ENCODE measurements around the gene MAST4. TPM values are rescaled to one million over a fixed set of nuclear protein-coding genes. Genes with fewer than 3 reads are reported as not detected.

MAST4 gene
- total RNA-seq, 1 donor from 2014 or later = 22.3 TPM

DNA sequence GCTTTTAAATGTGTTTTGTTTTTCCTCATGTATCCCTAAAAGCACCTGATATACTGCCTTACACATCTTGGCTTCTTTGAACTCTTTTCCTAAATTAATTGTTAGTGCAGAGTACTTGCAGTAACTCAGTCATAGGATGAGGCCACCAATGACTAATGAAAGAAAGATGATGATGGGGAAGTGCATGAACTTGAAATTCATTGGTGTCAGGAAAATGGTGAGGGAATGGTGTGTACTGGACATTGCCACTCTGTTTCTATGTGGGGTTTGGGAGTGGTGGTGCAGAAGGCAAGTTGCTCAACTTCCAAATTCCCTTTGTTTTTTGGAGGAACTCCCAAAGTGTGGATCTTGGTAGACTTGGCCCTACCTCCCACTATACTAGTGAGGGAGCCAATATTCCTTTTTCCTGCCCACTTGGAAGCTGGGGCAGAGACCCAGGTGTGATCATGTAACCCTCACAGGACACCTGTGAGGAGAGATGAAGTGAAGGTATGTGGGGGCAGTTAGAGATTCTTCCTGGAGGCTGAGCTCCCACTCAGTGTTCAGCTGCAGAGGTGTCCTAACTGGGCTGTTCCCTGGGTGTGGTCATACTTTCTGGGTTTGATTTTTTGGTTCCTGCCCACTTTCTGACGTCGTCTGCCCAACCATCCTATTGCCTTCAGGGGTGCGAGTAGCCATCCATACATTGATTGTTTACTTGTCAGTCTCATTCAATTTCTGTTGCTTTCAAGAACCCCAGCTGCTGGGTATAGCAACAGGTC is 298.5 kb downstream of the MAST4 start:
- no peaks in the 10 kb centered on the region for H3K79me2 ChIP-seq (ENCODE audit: insufficient read depth, low read length)
- no peaks in the 10 kb centered on the region for H3K9me3 ChIP-seq (ENCODE audit: insufficient read depth, low read depth, low read length)
- Mint-ChIP-seq H3K4me3 (ENCODE audit: unreplicated experiment) (no peak overlapping the region), H3K4me1 (ENCODE audit: low read depth, unreplicated experiment) (peaks cover 28% of the 10 kb centered on the region), H3K27me3 (ENCODE audit: low read depth, unreplicated experiment) (no peaks in the 10 kb centered on the region), H3K9me3 (ENCODE audit: unreplicated experiment) (no peaks in the 10 kb centered on the region), H3K27ac (ENCODE audit: unreplicated experiment) (no peak overlapping the region), H3K36me3 (ENCODE audit: low read depth, unreplicated experiment) (no peaks in the 10 kb centered on the region)
- H2AFZ ChIP-seq (ENCODE audit: low read depth, low read length) = no peak overlapping the region
- H3K4me1 ChIP-seq (ENCODE audit: insufficient read depth, low read length) = peaks cover 11% of the 10 kb centered on the region
- DNase-seq (ENCODE audit: low read depth) (peak; percentile 22), FAIRE-seq (no peak)
- no peaks in the 10 kb centered on the region for H3K36me3 ChIP-seq (ENCODE audit: insufficient read depth, low read length)
- no peak overlapping the region for H3K4me2 ChIP-seq (ENCODE audit: low read length)
- H3K9ac ChIP-seq (ENCODE audit: low read length) = no peak overlapping the region
- no peaks in the 10 kb centered on the region for H3K27me3 ChIP-seq (ENCODE audit: insufficient read depth, low read length)
- H4K20me1 ChIP-seq (ENCODE audit: insufficient read depth, low read length) = no peaks in the 10 kb centered on the region
- no peak overlapping the region for H3K4me3 ChIP-seq (ENCODE audit: insufficient read depth, low read depth, low read length)
- H3K27ac ChIP-seq (ENCODE audit: low read depth, low read length) = no peak overlapping the region
- TF ChIP-seq, protein P1, sequence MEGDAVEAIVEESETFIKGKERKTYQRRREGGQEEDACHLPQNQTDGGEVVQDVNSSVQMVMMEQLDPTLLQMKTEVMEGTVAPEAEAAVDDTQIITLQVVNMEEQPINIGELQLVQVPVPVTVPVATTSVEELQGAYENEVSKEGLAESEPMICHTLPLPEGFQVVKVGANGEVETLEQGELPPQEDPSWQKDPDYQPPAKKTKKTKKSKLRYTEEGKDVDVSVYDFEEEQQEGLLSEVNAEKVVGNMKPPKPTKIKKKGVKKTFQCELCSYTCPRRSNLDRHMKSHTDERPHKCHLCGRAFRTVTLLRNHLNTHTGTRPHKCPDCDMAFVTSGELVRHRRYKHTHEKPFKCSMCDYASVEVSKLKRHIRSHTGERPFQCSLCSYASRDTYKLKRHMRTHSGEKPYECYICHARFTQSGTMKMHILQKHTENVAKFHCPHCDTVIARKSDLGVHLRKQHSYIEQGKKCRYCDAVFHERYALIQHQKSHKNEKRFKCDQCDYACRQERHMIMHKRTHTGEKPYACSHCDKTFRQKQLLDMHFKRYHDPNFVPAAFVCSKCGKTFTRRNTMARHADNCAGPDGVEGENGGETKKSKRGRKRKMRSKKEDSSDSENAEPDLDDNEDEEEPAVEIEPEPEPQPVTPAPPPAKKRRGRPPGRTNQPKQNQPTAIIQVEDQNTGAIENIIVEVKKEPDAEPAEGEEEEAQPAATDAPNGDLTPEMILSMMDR (IDR thresholded peaks at IDR 0.05; ENCODE audit: insufficient read depth, low read depth, low read length) = no peak
- no peak for TF ChIP-seq EZH2 (IDR thresholded peaks at IDR 0.05; ENCODE audit: insufficient read depth, low read length)

DNA sequence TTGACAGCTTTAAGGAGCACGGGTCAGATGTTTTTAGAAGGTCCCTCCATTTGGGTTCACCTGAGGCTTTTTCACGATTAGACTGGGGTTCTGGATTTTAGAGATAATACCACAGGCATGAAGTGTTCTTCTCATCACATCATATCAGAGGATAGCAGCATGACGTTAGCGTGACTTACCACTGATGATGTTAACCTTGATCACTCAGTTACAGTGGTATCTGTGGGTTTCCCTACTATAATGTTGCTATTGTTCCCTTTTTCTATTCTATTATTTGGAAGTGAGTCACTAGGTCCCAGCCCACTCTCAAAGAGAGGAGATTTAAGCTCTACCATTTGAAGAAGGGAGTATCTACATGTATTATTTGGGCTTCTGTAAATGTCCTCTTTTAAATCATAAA is 300.0 kb downstream of the MAST4 start:
- Histone ChIP-seq H3K36me3 (ENCODE audit: insufficient read depth, low read length) (no peaks in the 10 kb centered on the region), H2AFZ (ENCODE audit: low read depth, low read length) (no peak overlapping the region), H3K4me2 (ENCODE audit: low read length) (peak overlapping the region; percentile 19), H3K27ac (ENCODE audit: low read depth, low read length) (peak overlapping the region; percentile 67), H4K20me1 (ENCODE audit: insufficient read depth, low read length) (no peaks in the 10 kb centered on the region), H3K79me2 (ENCODE audit: insufficient read depth, low read length) (no peaks in the 10 kb centered on the region), H3K27me3 (ENCODE audit: insufficient read depth, low read length) (no peaks in the 10 kb centered on the region), H3K9me3 (ENCODE audit: insufficient read depth, low read depth, low read length) (no peaks in the 10 kb centered on the region), H3K4me1 (ENCODE audit: insufficient read depth, low read length) (peaks cover 11% of the 10 kb centered on the region), H3K9ac (ENCODE audit: low read length) (peak overlapping the region; percentile 23), H3K4me3 (ENCODE audit: insufficient read depth, low read depth, low read length) (no peak overlapping the region)
- Mint-ChIP-seq H3K27me3 (ENCODE audit: low read depth, unreplicated experiment) (no peaks in the 10 kb centered on the region), H3K9me3 (ENCODE audit: unreplicated experiment) (no peaks in the 10 kb centered on the region), H3K4me1 (ENCODE audit: low read depth, unreplicated experiment) (peaks cover 25% of the 10 kb centered on the region), H3K4me3 (ENCODE audit: unreplicated experiment) (no peak overlapping the region), H3K27ac (ENCODE audit: unreplicated experiment) (no peak overlapping the region), H3K36me3 (ENCODE audit: low read depth, unreplicated experiment) (no peaks in the 10 kb centered on the region)
- no peak for TF ChIP-seq EZH2 (IDR thresholded peaks at IDR 0.05; ENCODE audit: insufficient read depth, low read length)
- TF ChIP-seq, protein P1 (IDR thresholded peaks at IDR 0.05; ENCODE audit: insufficient read depth, low read depth, low read length) = no peak
- peak; percentile 85 for DNase-seq (ENCODE audit: low read depth)
- no peak for FAIRE-seq

DNA sequence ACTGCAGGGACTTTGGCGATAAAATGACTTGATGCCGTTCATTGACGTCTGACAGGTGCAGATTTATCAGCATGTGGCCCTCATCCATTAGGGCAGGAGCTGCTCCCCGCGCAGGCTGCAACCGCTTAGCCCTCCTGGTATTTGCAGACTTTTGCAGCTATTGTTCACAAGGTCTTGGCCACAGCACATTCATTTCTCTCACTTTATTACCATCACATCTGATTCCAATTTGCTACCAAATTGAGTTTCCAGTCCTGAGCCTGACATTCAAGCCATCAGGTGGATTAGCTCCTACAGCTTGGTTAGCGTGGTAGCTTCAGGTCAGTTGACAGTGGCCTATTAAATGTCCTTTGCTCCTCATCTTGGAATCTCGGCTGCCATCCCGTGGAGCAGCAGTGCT is 301.2 kb downstream of the MAST4 start:
- no peak for TF ChIP-seq EZH2 (IDR thresholded peaks at IDR 0.05; ENCODE audit: insufficient read depth, low read length)
- TF ChIP-seq, protein P1 (IDR thresholded peaks at IDR 0.05; ENCODE audit: insufficient read depth, low read depth, low read length) = no peak
- peaks cover 17% of the 10 kb centered on the region for H3K4me1 Mint-ChIP-seq (ENCODE audit: low read depth, unreplicated experiment)
- DNase-seq (ENCODE audit: low read depth) (no peak), FAIRE-seq (no peak)
- no peak overlapping the region for H3K9ac ChIP-seq (ENCODE audit: low read length)
- H3K36me3 ChIP-seq (ENCODE audit: insufficient read depth, low read length) = no peaks in the 10 kb centered on the region
- no peaks in the 10 kb centered on the region for H3K79me2 ChIP-seq (ENCODE audit: insufficient read depth, low read length)
- H3K4me3 Mint-ChIP-seq (ENCODE audit: unreplicated experiment) = no peak overlapping the region
- no peak overlapping the region for H3K4me2 ChIP-seq (ENCODE audit: low read length)
- H3K4me1 ChIP-seq (ENCODE audit: insufficient read depth, low read length) = peaks cover 11% of the 10 kb centered on the region
- H4K20me1 ChIP-seq (ENCODE audit: insufficient read depth, low read length) = no peaks in the 10 kb centered on the region
- H3K27ac ChIP-seq (ENCODE audit: low read depth, low read length) = no peak overlapping the region
- no peaks in the 10 kb centered on the region for H3K36me3 Mint-ChIP-seq (ENCODE audit: low read depth, unreplicated experiment)
- no peak overlapping the region for H3K4me3 ChIP-seq (ENCODE audit: insufficient read depth, low read depth, low read length)
- no peak overlapping the region for H3K27ac Mint-ChIP-seq (ENCODE audit: unreplicated experiment)
- no peak overlapping the region for H2AFZ ChIP-seq (ENCODE audit: low read depth, low read length)
- no peaks in the 10 kb centered on the region for H3K27me3 ChIP-seq (ENCODE audit: insufficient read depth, low read length)
- H3K9me3 ChIP-seq (ENCODE audit: insufficient read depth, low read depth, low read length) = no peaks in the 10 kb centered on the region
- no peaks in the 10 kb centered on the region for H3K27me3 Mint-ChIP-seq (ENCODE audit: low read depth, unreplicated experiment)
- H3K9me3 Mint-ChIP-seq (ENCODE audit: unreplicated experiment) = no peaks in the 10 kb centered on the region
